HG03064 (cell line): ENCODE data around the gene ANLN.
"Not testable (repeated sequence)": the region's sequence is repeated elsewhere in the genome, so short reads cannot be mapped to it uniquely, and the experiment has no call there.

Experiments
- ATAC-seq: cut with Tn5 transposase; IDR thresholded peaks from one replicate; pipeline ENCODE4 v1.9.1; 2021; ENCODE audit warnings: low read depth; ENCODE audit not compliant: unreplicated experiment

The ANLN gene

GRCh38 chr7:36460811-36461429 lies 71.3 kb downstream of the ANLN start:
- no peak for ATAC-seq

- no peak for ATAC-seq
Measured at GRCh38 chr7:36462551-36463137, 73.0 kb downstream of the ANLN start.

- ATAC-seq, result no peak
Measured at GRCh38 chr7:36464271-36464670, 74.6 kb downstream of the ANLN start.

GRCh38 chr7:36466001-36466400 lies 76.3 kb downstream of the ANLN start:
- not testable (repeated sequence) for ATAC-seq

GRCh38 chr7:36468370-36469101 lies 78.9 kb downstream of the ANLN start:
- no peak for ATAC-seq

GRCh38 chr7:36469236-36469635 lies 79.6 kb downstream of the ANLN start:
- no peak for ATAC-seq

- ATAC-seq, result no peak
Measured at GRCh38 chr7:36472141-36472729, 82.6 kb downstream of the ANLN start.

GRCh38 chr7:36473454-36474282 lies 84.0 kb downstream of the ANLN start:
- no peak for ATAC-seq

- no peak for ATAC-seq
Measured at GRCh38 chr7:36474283-36475010, 84.8 kb downstream of the ANLN start.

- no peak for ATAC-seq
Measured at GRCh38 chr7:36475011-36475342, 85.3 kb downstream of the ANLN start.

GRCh38 chr7:36475381-36475780 lies 85.7 kb downstream of the ANLN start:
- ATAC-seq, result no peak

GRCh38 chr7:36478745-36479144 lies 89.1 kb downstream of the ANLN start:
- ATAC-seq, result no peak

- not testable (repeated sequence) for ATAC-seq
Measured at GRCh38 chr7:36483853-36484252, 94.2 kb downstream of the ANLN start.

GRCh38 chr7:36484265-36484664 lies 94.6 kb downstream of the ANLN start:
- ATAC-seq, result no peak

- no peak for ATAC-seq
Measured at GRCh38 chr7:36486336-36486735, 96.7 kb downstream of the ANLN start.

GRCh38 chr7:36487756-36488336 lies 98.2 kb downstream of the ANLN start:
- no peak for ATAC-seq

- ATAC-seq, result not testable (repeated sequence)
Measured at GRCh38 chr7:36488672-36489071, 99.0 kb downstream of the ANLN start.

GRCh38 chr7:36490419-36490830 lies 100.8 kb downstream of the ANLN start:
- no peak for ATAC-seq

- no peak for ATAC-seq
Measured at GRCh38 chr7:36491317-36491716, 101.7 kb downstream of the ANLN start.

GRCh38 chr7:36496576-36496975 lies 106.9 kb downstream of the ANLN start:
- no peak for ATAC-seq
